ENCODE measurements around the gene TLE1.

- no peak for TF ChIP-seq POLR2A (IDR thresholded peaks at IDR 0.05)
- no peak for TF ChIP-seq CTCF (IDR thresholded peaks at IDR 0.05)
- TF ChIP-seq EP300 (IDR thresholded peaks at IDR 0.05), result no peak
Observed at GRCh38 chr9:81649475-81650240, 39.7 kb downstream of the TLE1 start.

Measured in gastroesophageal sphincter (tissue), 3 donors.